Measurements from ENCODE around the gene CCDC157. TPM values are rescaled to one million over a fixed set of nuclear protein-coding genes. Genes with fewer than 3 reads are reported as not detected.

Gene CCDC157
- total RNA-seq, 1 donor from 2014 or later: 2.3 TPM

DNA sequence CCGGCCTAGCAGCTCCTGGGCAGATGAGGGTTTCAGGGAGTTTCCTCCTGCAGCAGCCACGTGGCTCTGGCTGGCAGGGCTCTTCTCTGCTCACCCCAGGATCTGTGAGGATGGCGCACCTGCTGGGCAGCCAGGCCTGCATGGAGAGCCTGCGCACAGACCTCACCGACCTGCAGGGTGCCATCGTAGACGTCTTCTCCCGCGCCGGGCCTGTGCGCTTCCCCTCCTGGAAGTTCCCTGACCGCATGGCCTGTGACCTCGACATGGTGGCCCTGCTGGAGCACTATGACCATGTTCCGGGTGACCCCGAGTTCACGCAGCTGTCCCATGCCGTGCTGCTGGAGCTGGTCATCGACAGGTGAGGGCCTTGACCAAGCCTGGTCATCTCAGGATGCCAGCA, 9.1 kb downstream of the CCDC157 start:
- H3K36me3 Mint-ChIP-seq (ENCODE audit: low read depth): peaks cover 2% of the 10 kb centered on the region
- no peaks in the 10 kb centered on the region for H3K4me1 Mint-ChIP-seq (ENCODE audit: low read depth)
- DNase-seq (ENCODE audit: low spot score): no peak
- no peak for TF ChIP-seq CTCF (IDR thresholded peaks at IDR 0.05)
- no peak overlapping the region for H3K4me3 Mint-ChIP-seq (ENCODE audit: unreplicated experiment)
- H3K27ac Mint-ChIP-seq (ENCODE audit: unreplicated experiment): no peak overlapping the region
- H3K27me3 Mint-ChIP-seq (ENCODE audit: low read depth): no peaks in the 10 kb centered on the region
- H3K9me3 Mint-ChIP-seq (ENCODE audit: low read depth): no peaks in the 10 kb centered on the region

DNA sequence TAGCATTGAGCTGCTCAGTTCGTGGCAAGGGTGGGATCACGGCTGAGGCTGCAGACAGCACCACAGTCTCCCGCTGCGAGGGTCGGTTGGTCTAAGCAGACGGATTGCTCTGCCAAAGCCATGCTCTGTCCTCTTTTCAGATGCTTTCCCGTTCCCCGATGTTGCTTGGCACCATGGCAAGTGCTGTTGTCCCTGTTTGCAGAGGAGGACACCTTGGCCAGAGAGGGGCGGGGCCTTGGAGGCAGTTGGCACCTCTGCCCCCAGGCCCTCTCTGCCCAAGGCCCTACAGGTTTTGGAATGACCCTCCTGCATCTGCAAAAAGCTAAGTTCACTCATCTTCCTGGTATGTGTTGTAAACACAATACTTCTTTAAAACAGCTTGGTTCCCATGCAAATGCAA, 11.6 kb downstream of the CCDC157 start:
- H3K9me3 Mint-ChIP-seq (ENCODE audit: low read depth): no peaks in the 10 kb centered on the region
- no peak for TF ChIP-seq CTCF (IDR thresholded peaks at IDR 0.05)
- no peaks in the 10 kb centered on the region for H3K27me3 Mint-ChIP-seq (ENCODE audit: low read depth)
- H3K27ac Mint-ChIP-seq (ENCODE audit: unreplicated experiment): no peak overlapping the region
- DNase-seq (ENCODE audit: low spot score): peak; percentile 44
- no peak overlapping the region for H3K4me3 Mint-ChIP-seq (ENCODE audit: unreplicated experiment)
- peaks cover 2% of the 10 kb centered on the region for H3K36me3 Mint-ChIP-seq (ENCODE audit: low read depth)
- no peaks in the 10 kb centered on the region for H3K4me1 Mint-ChIP-seq (ENCODE audit: low read depth)

DNA sequence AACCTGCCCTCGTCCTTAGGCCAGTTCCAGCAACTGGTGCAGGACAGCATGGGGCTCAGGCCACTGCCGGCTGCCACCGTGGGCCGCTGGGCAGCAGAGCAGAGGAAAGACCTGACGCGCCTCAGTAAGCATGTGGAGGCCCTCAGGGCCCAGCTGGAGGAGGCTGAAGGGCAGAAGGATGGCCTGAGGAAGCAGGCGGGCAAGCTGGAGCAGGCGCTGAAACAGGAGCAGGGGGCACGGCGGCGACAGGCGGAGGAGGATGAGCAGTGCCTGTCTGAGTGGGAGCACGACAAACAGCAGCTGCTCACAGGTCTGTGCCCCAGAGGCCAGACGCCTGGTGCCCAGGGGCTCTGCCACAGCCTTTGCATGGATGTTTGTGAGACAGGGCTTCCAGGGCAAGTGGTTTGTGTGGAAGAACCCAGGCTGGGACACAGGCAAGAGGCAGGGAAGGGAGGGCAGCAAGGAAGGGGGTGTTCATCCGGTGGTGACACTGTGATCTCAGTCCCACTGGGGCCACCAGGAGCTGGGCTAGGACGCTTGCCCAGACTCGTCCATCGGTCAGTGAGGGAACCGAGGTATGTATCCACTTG, 13.9 kb downstream of the CCDC157 start:
- Mint-ChIP-seq H3K27ac (ENCODE audit: unreplicated experiment) (no peak overlapping the region), H3K4me3 (ENCODE audit: unreplicated experiment) (no peak overlapping the region), H3K36me3 (ENCODE audit: low read depth) (peaks cover 4% of the 10 kb centered on the region), H3K27me3 (ENCODE audit: low read depth) (no peaks in the 10 kb centered on the region), H3K4me1 (ENCODE audit: low read depth) (no peaks in the 10 kb centered on the region), H3K9me3 (ENCODE audit: low read depth) (no peaks in the 10 kb centered on the region)
- DNase-seq (ENCODE audit: low spot score): no peak
- no peak for TF ChIP-seq CTCF (IDR thresholded peaks at IDR 0.05)

DNA sequence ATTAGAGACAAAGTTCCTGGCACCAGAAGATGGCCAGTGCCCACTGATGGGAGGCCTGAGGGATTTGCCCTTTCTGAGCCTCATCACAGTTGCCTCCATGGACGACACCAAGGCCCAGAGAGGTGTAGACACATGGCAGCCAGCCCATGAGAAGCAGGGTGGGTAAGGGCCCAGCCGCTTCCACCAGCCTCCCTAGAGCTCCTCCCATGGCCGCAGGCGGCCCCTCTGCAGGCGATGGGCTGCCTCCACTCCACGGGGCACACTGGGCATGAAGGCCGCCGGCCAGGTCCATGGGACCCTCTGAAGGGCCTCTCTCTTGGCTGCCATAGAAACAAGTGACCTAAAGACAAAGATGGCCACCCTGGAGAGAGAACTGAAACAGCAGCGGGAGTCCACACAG, 14.5 kb downstream of the CCDC157 start:
- no peaks in the 10 kb centered on the region for H3K9me3 Mint-ChIP-seq (ENCODE audit: low read depth)

GRCh38 chr22:30371981-30372380, 15.2 kb downstream of the CCDC157 start:
- Mint-ChIP-seq H3K9me3 (ENCODE audit: low read depth) (no peaks in the 10 kb centered on the region), H3K4me3 (ENCODE audit: unreplicated experiment) (no peak overlapping the region), H3K36me3 (ENCODE audit: low read depth) (peaks cover 2% of the 10 kb centered on the region), H3K27me3 (ENCODE audit: low read depth) (no peaks in the 10 kb centered on the region), H3K4me1 (ENCODE audit: low read depth) (no peaks in the 10 kb centered on the region), H3K27ac (ENCODE audit: unreplicated experiment) (no peak overlapping the region)
- TF ChIP-seq CTCF (IDR thresholded peaks at IDR 0.05): no peak
- DNase-seq (ENCODE audit: low spot score): no peak

More for the DNA sequence above, 14.5 kb downstream of the CCDC157 start:
- DNase-seq (ENCODE audit: low spot score): no peak
- TF ChIP-seq CTCF (IDR thresholded peaks at IDR 0.05): no peak
- Mint-ChIP-seq H3K4me3 (ENCODE audit: unreplicated experiment) (no peak overlapping the region), H3K36me3 (ENCODE audit: low read depth) (peaks cover 4% of the 10 kb centered on the region), H3K27ac (ENCODE audit: unreplicated experiment) (no peak overlapping the region), H3K27me3 (ENCODE audit: low read depth) (no peaks in the 10 kb centered on the region), H3K4me1 (ENCODE audit: low read depth) (no peaks in the 10 kb centered on the region)

Data from chondrocyte (in vitro differentiated cells).